ENCODE measurements around the gene KCNA5.

DNA sequence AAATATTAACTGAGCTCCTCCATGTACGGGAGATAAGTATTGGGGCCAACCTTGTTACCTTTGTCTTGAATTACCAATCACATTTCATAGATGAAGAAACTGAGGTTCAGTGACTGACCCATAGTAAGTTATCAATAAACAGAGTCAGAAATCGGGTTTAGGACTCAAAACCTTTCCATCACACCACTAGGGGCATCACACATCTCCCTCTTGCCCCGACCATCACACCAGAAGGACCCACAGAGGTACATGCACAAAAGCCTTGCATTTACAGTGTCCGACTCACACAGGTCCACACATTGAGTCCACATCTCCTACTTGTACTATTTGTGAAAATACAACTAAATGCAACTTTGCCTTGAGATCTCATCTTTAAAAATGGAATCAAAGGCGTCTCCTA is 29.4 kb downstream of the KCNA5 start:
- TF ChIP-seq, protein P1, sequence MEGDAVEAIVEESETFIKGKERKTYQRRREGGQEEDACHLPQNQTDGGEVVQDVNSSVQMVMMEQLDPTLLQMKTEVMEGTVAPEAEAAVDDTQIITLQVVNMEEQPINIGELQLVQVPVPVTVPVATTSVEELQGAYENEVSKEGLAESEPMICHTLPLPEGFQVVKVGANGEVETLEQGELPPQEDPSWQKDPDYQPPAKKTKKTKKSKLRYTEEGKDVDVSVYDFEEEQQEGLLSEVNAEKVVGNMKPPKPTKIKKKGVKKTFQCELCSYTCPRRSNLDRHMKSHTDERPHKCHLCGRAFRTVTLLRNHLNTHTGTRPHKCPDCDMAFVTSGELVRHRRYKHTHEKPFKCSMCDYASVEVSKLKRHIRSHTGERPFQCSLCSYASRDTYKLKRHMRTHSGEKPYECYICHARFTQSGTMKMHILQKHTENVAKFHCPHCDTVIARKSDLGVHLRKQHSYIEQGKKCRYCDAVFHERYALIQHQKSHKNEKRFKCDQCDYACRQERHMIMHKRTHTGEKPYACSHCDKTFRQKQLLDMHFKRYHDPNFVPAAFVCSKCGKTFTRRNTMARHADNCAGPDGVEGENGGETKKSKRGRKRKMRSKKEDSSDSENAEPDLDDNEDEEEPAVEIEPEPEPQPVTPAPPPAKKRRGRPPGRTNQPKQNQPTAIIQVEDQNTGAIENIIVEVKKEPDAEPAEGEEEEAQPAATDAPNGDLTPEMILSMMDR (IDR thresholded peaks at IDR 0.05) = no peak
- no peak for TF ChIP-seq POLR2A (IDR thresholded peaks at IDR 0.05)

All from uterus (tissue), 2 donors.